Vagina (tissue), 2 donors: ENCODE data around the gene OR56A5. TPM values are rescaled to one million over a fixed set of nuclear protein-coding genes. Genes with fewer than 3 reads are reported as not detected.
"Not testable (repeated sequence)": the region's sequence is repeated elsewhere in the genome, so short reads cannot be mapped to it uniquely, and the experiment has no call there.

ENCODE experiments used
- DNase-seq, 2 donors: peaks; one replicate each; pipeline ENCODE4 v3.0.0-alpha.2; 2017; ENCODE audit errors: extremely low spot score in 2 of 2
- H3K27ac ChIP-seq: fragments of 200-600 bp; sonication (generic); one replicate; pipeline ENCODE4 v1.5.1; 2019
- H3K27me3 ChIP-seq: fragments of 200-600 bp; sonication (generic); one replicate; pipeline ENCODE4 v1.5.1; 2019
- H3K36me3 ChIP-seq, 2 donors: fragments of 200-600 bp; sonication (generic); one replicate each; pipeline ENCODE4 v1.5.1; 2017 to 2019
- H3K4me1 ChIP-seq: fragments of 200-600 bp; sonication (generic); one replicate; pipeline ENCODE4 v1.5.1; 2019
- H3K4me3 ChIP-seq, 2 donors: fragments of 200-600 bp; sonication (generic); 1 replicate in 1 of 2; 2 replicates in 1 of 2; pipeline ENCODE4 v1.5.1; 2016 to 2019
- H3K9me3 ChIP-seq: fragments of 200-600 bp; sonication (generic); one replicate; pipeline ENCODE4 v1.5.1; 2019
- CTCF ChIP-seq, 3 experiments: fragments of 450-650 bp in 2 of 3; fragments of 200-600 bp in 1 of 3; sonication (generic) in 1 of 3; IDR thresholded peaks; one replicate each; pipeline ENCODE4 v1.5.1; 2017 to 2019; ENCODE audit warnings: antibody characterized with exemption in 3 of 3, mild to moderate bottlenecking in 2 of 3, moderate library complexity in 2 of 3
- POLR2A ChIP-seq, 2 donors: fragments of 450-650 bp; IDR thresholded peaks; one replicate each; pipeline ENCODE4 v1.6.1; 2017; ENCODE audit warnings: antibody characterized with exemption in 2 of 2, mild to moderate bottlenecking in 2 of 2, moderate library complexity in 2 of 2
- POLR2AphosphoS5 ChIP-seq, 2 donors: sonication (generic); formaldehyde crosslinking; IDR thresholded peaks; one replicate each; pipeline ENCODE4 v1.9.0; 2017; ENCODE audit warnings: antibody characterized with exemption in 2 of 2, mild to moderate bottlenecking in 2 of 2, low read depth in 1 of 2; ENCODE audit not compliant: insufficient read depth in 1 of 2
- intact Hi-C: fragments of 100-400 bp; cut with DNase I; formaldehyde crosslinking; loops from one replicate; pipeline ENCODE4 v1.15.1; 2023
- total RNA-seq: library from RNA; depleted of rRNA; stranded (reverse); fragments of >200 nt; gene quantifications from one replicate; pipeline ENCODE4 v1.2.3, GENCODE V29; 2016

The OR56A5 gene
- total RNA-seq, 1 donor from 2014 or later: not detected

DNA sequence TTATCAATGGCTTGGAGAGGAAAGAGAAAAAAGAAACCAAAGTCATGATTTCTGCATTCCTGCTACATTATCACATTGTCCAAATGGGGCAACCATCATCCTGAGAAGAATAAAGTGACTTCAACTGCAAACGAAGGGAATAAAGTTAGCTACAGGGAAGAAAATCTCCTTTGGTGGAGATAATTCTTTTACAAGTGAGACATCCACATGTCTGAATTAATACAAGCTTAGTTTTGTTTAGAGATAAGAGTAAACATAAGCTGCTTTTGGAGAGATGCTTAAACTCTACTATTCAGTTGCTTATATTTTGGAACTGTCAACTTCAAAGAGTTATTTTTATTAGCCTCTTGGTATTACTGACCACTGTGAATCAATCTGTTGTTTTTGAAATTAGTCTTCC is 18.6 kb upstream of the OR56A5 start, which contains the start of gene OR52L1:
TSS of gene OR52L1 (minus strand) at position 101 of the 400 bp plus-strand sequence. CDS start at position 46, 55 bp downstream.
- no peaks in the 10 kb centered on the region for H3K4me1 ChIP-seq
- DNase-seq: no peak
- intact Hi-C loops: no loop called here
- no peaks in the 10 kb centered on the region for H3K36me3 ChIP-seq
- H3K27me3 ChIP-seq: no peaks in the 10 kb centered on the region
- no peak within 1 kb of the TSS for H3K4me3 ChIP-seq
- H3K9me3 ChIP-seq: no peaks in the 10 kb centered on the region
- H3K27ac ChIP-seq: no peak within 1 kb of the TSS
- TF ChIP-seq CTCF (IDR thresholded peaks at IDR 0.05) (no peak), POLR2A (IDR thresholded peaks at IDR 0.05) (no peak), POLR2AphosphoS5 (IDR thresholded peaks at IDR 0.05; ENCODE audit: insufficient read depth in 1 of 2, low read depth in 1 of 2) (no peak)

- H3K9me3 ChIP-seq: no peaks in the 10 kb centered on the region
- H3K27me3 ChIP-seq: no peaks in the 10 kb centered on the region
- no peaks in the 10 kb centered on the region for H3K4me1 ChIP-seq
- no peak for TF ChIP-seq POLR2AphosphoS5 (IDR thresholded peaks at IDR 0.05; ENCODE audit: insufficient read depth in 1 of 2, low read depth in 1 of 2)
- TF ChIP-seq CTCF (IDR thresholded peaks at IDR 0.05): no peak
- no peak for TF ChIP-seq POLR2A (IDR thresholded peaks at IDR 0.05)
- no peak for DNase-seq
- no peak overlapping the region for H3K27ac ChIP-seq
- no peak overlapping the region for H3K4me3 ChIP-seq
- intact Hi-C loops: no loop called here
- H3K36me3 ChIP-seq: no peaks in the 10 kb centered on the region
Measured at GRCh38 chr11:5983443-5983842, 15.1 kb upstream of the OR56A5 start.

GRCh38 chr11:5973530-5973929 is 5.2 kb upstream of the OR56A5 start:
- DNase-seq: no peak
- TF ChIP-seq POLR2AphosphoS5 (IDR thresholded peaks at IDR 0.05; ENCODE audit: insufficient read depth in 1 of 2, low read depth in 1 of 2): no peak
- no peak for TF ChIP-seq CTCF (IDR thresholded peaks at IDR 0.05)
- TF ChIP-seq POLR2A (IDR thresholded peaks at IDR 0.05): no peak
- intact Hi-C loops: no loop called here
- Histone ChIP-seq H3K36me3 (no peaks in the 10 kb centered on the region), H3K9me3 (no peaks in the 10 kb centered on the region), H3K27ac (no peak overlapping the region), H3K4me1 (no peaks in the 10 kb centered on the region), H3K27me3 (no peaks in the 10 kb centered on the region), H3K4me3 (no peak overlapping the region)

DNA sequence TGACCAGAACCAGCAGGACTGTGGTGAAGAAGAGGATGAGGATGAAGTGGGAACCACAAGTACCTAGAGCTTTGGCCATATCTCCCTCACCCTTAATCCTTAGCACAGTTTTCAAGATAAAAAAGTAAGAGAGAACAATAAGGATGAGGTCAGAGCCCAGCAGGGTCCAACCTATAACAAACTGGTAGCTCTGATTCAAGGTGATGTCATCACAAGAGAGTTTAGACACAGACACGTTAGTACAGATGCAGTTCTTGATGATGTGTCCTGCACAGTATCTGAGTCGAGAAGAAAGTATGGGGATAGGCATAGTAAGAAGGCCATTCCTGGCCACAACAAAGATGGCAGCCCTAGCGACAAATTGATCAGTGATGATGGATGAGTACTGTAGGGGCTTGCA is 586 bp downstream of the OR56A5 start:
- intact Hi-C loops: no loop called here
- TF ChIP-seq POLR2AphosphoS5 (IDR thresholded peaks at IDR 0.05; ENCODE audit: insufficient read depth in 1 of 2, low read depth in 1 of 2): no peak
- TF ChIP-seq POLR2A (IDR thresholded peaks at IDR 0.05): no peak
- no peak for TF ChIP-seq CTCF (IDR thresholded peaks at IDR 0.05)
- Histone ChIP-seq H3K4me3 (no peak overlapping the region), H3K36me3 (no peaks in the 10 kb centered on the region), H3K27ac (no peak overlapping the region), H3K9me3 (peaks cover 6% of the 10 kb centered on the region), H3K27me3 (no peaks in the 10 kb centered on the region), H3K4me1 (no peaks in the 10 kb centered on the region)
- DNase-seq: no peak

DNA sequence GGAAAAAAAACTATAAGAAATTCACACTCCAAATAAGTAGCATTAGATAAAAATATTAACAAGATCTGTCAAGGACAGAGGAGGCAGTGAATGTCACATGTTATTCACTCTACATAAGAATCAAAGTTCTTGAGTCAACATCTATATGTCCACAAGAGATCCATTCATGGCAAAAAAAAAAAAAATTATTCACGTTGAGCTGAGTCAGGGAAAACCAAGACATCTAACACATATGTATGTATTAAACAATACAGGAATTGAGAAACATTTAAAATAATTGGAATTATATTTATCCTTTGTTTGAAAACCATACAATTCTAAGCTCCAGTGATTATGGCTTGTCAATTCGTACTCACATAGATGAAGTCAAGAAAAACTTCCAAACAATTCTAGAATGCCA is 1.3 kb downstream of the OR56A5 start:
- no peak for DNase-seq
- Histone ChIP-seq H3K36me3 (no peaks in the 10 kb centered on the region), H3K4me1 (no peaks in the 10 kb centered on the region), H3K4me3 (no peak overlapping the region), H3K9me3 (peaks cover 6% of the 10 kb centered on the region), H3K27me3 (no peaks in the 10 kb centered on the region), H3K27ac (no peak overlapping the region)
- TF ChIP-seq POLR2A (IDR thresholded peaks at IDR 0.05) (no peak), CTCF (IDR thresholded peaks at IDR 0.05) (no peak), POLR2AphosphoS5 (IDR thresholded peaks at IDR 0.05; ENCODE audit: insufficient read depth in 1 of 2, low read depth in 1 of 2) (no peak)
- intact Hi-C loops: no loop called here

GRCh38 chr11:5960704-5961320 is 7.5 kb downstream of the OR56A5 start:
- H3K27ac ChIP-seq, H3K9me3 ChIP-seq, H3K4me1 ChIP-seq, DNase-seq, H3K27me3 ChIP-seq, H3K4me3 ChIP-seq, intact Hi-C loops, H3K36me3 ChIP-seq: not testable (repeated sequence)
